ENCODE measurements around the gene TMEM131L.
"Not testable (repeated sequence)": the region's sequence is repeated elsewhere in the genome, so short reads cannot be mapped to it uniquely, and the experiment has no call there.

TMEM131L gene

GRCh38 chr4:153579872-153580271 is 113.7 kb downstream of the TMEM131L start:
- DNase-seq = no peak

- DNase-seq = no peak
These were observed 117.0 kb downstream of the TMEM131L start for GRCh38 chr4:153582954-153583702.

DNA sequence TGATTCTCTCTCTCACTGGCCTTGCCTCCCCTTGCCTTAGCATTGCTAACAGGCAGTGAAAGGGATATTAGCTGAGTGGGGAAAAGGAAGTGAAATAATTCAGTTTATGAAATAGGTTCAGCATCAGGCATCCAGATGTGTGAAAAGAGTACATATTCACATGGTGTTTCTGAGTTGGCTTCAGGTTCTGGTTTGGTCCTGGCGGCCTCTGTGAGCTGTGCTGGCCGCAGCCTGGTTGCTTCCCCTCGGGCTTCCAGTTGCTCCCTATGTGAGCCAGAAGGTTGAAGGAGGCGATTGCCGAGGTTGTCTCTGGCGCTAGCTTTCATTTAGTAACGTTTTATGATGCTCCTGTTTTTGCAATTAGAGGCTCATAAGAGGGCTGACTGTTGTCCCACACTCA is 118.9 kb downstream of the TMEM131L start:
- DNase-seq = no peak

- no peak for DNase-seq
These were observed 123.8 kb downstream of the TMEM131L start for GRCh38 chr4:153589703-153590595.

GRCh38 chr4:153591441-153591840 is 125.3 kb downstream of the TMEM131L start:
- DNase-seq = no peak

- DNase-seq = no peak
These were observed 125.9 kb downstream of the TMEM131L start for GRCh38 chr4:153592064-153592463.

- no peak for DNase-seq
These were observed 127.0 kb downstream of the TMEM131L start for GRCh38 chr4:153593161-153593560.

DNA sequence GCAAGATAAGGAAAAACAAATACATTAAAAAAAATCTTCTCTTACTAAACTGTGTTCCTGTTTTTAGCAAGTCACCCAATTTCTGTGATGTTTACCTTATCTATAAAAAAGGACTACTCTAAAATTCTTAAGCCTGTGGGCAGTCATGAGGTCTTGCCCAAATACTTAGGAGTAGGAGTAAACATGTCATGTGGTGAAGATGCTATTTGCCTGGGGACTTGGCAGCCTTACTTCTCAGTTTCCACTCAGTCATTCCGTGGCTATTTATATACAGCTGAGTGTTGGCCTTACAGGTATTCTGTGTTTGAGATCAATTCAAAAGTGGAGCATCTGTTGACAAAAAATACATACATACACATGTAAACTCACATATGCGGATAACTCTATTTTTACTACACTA is 128.1 kb downstream of the TMEM131L start:
- no peak for DNase-seq

DNA sequence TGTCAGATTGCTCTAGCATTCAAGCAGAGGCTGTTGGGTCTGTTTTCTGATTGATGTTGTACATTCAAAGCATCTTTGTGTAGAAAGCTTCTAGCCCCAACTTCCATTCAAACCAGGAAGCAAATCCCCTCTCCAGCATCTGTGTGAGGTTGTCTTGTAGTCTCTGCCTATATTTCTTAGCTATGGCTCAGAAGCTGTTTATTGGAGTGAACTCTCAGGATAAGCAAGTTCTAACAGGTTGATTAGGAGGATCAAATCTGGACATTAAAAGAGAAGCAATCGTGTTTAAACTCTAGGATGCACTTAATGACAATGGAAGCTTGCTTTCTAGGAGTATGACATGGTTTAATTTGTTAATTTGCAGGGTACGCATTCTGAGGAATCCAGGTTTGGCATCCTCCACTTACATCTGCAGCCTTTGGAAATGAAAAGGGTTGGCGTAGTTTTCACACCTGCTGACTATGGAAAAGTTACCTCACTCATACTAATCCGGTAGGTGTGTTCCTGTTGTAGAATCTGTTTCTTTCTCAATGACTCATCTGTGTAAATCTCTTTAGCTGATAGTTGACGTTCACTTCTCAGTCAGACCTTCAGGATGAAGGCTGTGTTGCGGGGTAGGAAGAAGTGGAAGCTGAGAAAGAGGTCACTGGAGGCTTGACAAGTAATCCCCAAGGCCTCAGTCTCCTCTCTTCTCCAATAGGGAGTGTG is 129.9 kb downstream of the TMEM131L start:
- no peak for DNase-seq

GRCh38 chr4:153602758-153603157 is 136.6 kb downstream of the TMEM131L start:
- no peak for DNase-seq

DNA sequence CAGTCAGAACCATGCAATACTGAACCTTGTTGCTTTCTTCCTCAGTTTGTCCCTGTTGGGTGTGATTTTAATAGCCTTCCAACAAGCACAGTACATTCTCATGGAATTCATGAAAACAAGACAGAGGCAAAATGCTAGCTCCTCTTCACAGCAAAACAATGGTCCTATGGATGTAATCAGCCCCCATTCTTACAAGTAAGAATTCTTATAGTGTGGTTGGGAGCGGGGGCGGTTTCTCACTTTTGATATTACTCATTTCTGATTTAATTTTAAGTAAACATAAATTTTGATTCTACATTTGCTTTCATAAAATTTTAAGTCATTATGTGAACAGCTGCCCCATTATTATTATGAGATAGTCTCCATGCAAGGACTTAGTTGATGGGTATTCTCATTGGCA is 137.1 kb downstream of the TMEM131L start:
- no peak for DNase-seq

DNA sequence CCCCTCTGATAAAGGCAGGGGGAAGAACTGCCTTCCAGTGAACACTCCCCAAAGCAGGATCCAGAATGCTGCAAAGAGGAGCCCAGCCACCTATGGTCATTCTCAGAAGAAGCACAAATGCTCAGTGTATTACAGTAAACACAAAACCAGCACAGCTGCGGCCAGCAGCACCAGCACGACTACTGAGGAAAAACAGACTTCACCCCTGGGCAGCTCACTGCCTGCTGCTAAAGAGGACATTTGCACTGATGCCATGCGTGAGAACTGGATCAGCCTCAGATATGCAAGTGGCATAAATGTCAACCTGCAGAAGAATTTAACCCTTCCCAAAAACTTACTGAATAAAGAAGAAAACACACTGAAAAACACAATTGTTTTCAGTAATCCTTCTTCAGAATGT is 137.7 kb downstream of the TMEM131L start:
- DNase-seq = no peak

DNA sequence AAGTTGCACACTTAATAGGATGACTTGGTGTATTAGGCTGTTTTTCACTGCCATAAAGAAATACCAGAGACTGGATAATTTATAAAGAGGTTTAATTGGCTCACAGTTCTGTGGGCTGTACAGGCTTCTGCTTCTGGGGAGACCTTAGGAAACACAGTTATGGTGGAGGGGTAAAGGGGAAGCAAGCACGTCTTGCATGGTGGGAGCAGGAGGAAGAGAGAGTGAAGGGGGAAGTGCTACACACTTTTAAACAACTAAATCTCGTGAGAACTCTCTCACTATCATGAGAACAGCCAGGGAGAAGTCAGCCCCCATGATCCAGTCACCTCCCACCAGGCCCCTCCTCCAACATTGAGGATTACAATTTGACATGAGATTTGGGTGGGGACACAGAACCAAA is 142.9 kb downstream of the TMEM131L start:
- not testable (repeated sequence) for DNase-seq

- no peak for DNase-seq
These were observed 144.6 kb downstream of the TMEM131L start for GRCh38 chr4:153610623-153611376.

DNA sequence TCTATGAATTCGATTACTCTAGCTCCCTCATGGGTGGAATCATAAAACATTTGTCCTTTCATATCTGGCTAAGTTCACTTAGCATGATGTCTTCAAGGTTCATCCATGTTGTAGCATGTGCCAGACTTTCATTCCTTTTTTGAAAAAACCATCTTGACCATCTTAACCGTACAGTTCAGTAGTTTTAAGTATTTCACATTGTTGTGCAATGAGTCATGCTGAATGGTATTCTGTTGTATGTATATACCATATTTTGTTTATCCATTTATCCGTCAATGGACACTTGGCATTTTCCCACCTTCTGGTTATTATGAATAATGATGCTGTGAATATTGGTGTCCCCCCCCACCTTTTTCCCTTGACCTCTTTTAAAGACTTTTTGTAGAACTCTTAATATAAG is 145.5 kb downstream of the TMEM131L start:
- no peak for DNase-seq

- no peak for DNase-seq
These were observed 146.7 kb downstream of the TMEM131L start for GRCh38 chr4:153612878-153613277.

- no peak for DNase-seq
These were observed 149.9 kb downstream of the TMEM131L start for GRCh38 chr4:153616006-153616555.

DNA sequence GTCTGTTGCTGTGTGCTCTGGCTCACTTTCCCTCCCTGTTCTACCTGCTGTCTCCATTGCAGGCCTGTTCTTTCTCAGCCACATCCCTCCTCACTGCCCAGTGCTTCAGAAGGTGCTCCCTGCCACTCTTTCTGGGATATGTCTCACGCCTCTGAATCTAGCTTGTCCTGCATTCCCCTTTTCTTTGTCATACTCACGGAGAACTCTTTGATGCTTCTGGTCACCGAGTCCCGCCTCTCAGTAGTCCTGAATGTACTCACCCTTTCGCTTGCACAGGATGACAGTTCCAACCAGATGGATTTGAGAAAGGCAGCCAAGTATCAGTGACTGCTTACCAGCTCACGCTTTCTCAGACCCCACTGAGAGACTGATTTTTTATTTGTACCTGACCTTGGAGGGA is 152.7 kb downstream of the TMEM131L start:
- DNase-seq = no peak

DNA sequence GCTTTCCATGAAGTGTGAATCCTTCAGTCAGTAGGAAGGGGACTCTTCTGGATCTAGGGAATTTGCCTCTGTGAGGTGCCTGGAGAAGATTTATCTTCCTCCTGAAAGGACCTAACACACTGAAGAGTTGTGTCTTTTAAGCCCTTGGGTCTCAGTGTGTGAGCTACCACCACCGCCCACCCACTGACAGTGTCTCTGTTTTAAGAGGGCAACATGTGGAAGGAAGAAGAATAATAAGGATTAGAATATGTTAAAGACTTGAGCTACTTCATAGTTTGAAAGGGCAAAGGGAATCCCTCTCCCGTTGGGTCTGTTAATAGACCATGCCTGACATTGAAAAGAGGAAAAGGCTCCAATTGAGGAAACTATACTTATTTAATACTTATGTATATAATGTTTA is 153.7 kb downstream of the TMEM131L start:
- no peak for DNase-seq

DNA sequence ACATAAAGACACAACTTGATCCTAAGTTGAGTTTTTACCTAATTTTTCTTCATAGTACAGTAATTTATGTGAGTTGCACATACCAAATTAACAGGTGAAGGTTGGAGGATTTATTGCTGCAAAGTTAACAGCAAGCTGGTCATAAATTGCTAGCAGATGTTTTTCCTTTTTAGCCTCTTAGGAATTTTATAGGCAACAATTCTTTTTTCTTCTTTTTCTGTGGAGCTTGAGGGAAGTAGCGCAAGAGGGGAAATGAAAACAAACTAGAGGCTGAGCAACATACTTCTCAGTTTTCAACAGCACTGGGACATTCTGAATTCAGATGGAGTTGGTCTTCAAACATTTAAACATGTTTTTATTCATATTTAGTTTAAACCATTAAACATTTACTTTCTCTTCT is 154.2 kb downstream of the TMEM131L start:
- DNase-seq = no peak

- no peak for DNase-seq
These were observed 155.9 kb downstream of the TMEM131L start for GRCh38 chr4:153622093-153622492.

- no peak for DNase-seq
These were observed 156.6 kb downstream of the TMEM131L start for GRCh38 chr4:153622778-153623240.

Data from DMS 273 treated with DMSO at 0.1 percent for 48 hours (cell line).